H1 (cell line): ENCODE data around the gene WLS. TPM values are rescaled to one million over a fixed set of nuclear protein-coding genes. Genes with fewer than 3 reads are reported as not detected.

Source experiments
- CTCF ChIA-PET: fragments of 300-600 bp; sonication (Branson Sonifier 250); formaldehyde crosslinking; loops from one replicate; lab custom pipeline; 2021; ENCODE audit not compliant: partially characterized antibody; lab: Charles Lee
- POLR2A ChIA-PET: fragments of 300-600 bp; sonication (Branson Sonifier 250); formaldehyde crosslinking; loops from one replicate; lab custom pipeline; 2021; ENCODE audit warnings: inconsistent platforms; ENCODE audit not compliant: partially characterized antibody; lab: Charles Lee
- DNase-seq, 2 experiments: peaks; one replicate each; pipeline versions ENCODE4 v3.0.0 to v3.0.0-alpha.2; 2010 to 2022; ENCODE audit warnings: low spot score in 2 of 2, low read depth in 1 of 2, mixed read lengths in 1 of 2
- FAIRE-seq: peaks from 2 replicates; lab custom pipeline; 2011; peaks lifted over from hg19 to GRCh38; lab: Jason Lieb, UNC
- H2AFZ ChIP-seq: 2 replicates; pipeline ENCODE4 v1.8.1; 2012; ENCODE audit warnings: low read length, inconsistent platforms
- H2AK5ac ChIP-seq: 2 replicates; pipeline ENCODE4 v1.6.1; 2013; ENCODE audit warnings: low read depth, low read length
- H2BK120ac ChIP-seq: replicated peaks from 2 replicates; pipeline ENCODE3; 2013; ENCODE audit warnings: low read depth, low read length, inconsistent platforms
- H2BK12ac ChIP-seq: 2 replicates; pipeline ENCODE4 v1.6.1; 2013; ENCODE audit warnings: low read depth, low read length
- H2BK15ac ChIP-seq: 2 replicates; pipeline ENCODE4 v1.6.1; 2013; ENCODE audit warnings: low read length
- H2BK20ac ChIP-seq: 2 replicates; pipeline ENCODE4 v1.6.1; 2013; ENCODE audit warnings: low read length
- H2BK5ac ChIP-seq: 2 replicates; pipeline ENCODE4 v1.6.1; 2013; ENCODE audit warnings: low read depth, low read length
- H3K14ac ChIP-seq: 2 replicates; pipeline ENCODE4 v1.6.1; 2013; ENCODE audit warnings: inconsistent platforms; ENCODE audit not compliant: insufficient read length
- H3K18ac ChIP-seq: 2 replicates; pipeline ENCODE4 v1.6.1; 2013; ENCODE audit warnings: low read length; ENCODE audit errors: extremely low read depth
- H3K23ac ChIP-seq: 2 replicates; pipeline ENCODE4 v1.6.1; 2013; ENCODE audit warnings: inconsistent platforms; ENCODE audit not compliant: insufficient read length
- H3K23me2 ChIP-seq: 2 replicates; pipeline ENCODE4 v1.6.1; 2013; ENCODE audit warnings: low read depth, low read length
- H3K27ac ChIP-seq: 2 replicates; pipeline ENCODE4 v1.6.1; 2011; ENCODE audit warnings: low read depth, low read length, inconsistent platforms
- H3K27me3 ChIP-seq, 4 experiments: replicated peaks in 1 of 4; 1 replicate in 1 of 4; 2 replicates in 3 of 4; pipeline versions ENCODE4 v1.6.1 to v1.8.1; 2011 to 2013; ENCODE audit warnings: low read length in 3 of 4, mild to moderate bottlenecking in 3 of 4, inconsistent platforms in 2 of 4, mixed read lengths in 2 of 4, moderate library complexity in 1 of 4; ENCODE audit not compliant: control insufficient read depth in 3 of 4, insufficient read depth in 3 of 4; ENCODE audit errors: extremely low read depth in 1 of 4
- H3K36me3 ChIP-seq, 4 experiments: 2 replicates each; pipeline versions ENCODE4 v1.6.1 to v1.8.1; 2011 to 2013; ENCODE audit warnings: mild to moderate bottlenecking in 4 of 4, low read length in 3 of 4, moderate library complexity in 2 of 4, control low read depth in 1 of 4, inconsistent platforms in 1 of 4; ENCODE audit not compliant: insufficient read depth in 4 of 4, control insufficient read depth in 2 of 4
- H3K4ac ChIP-seq: replicated peaks from 2 replicates; pipeline ENCODE3; 2013; ENCODE audit warnings: low read length, low read depth, mixed read lengths, inconsistent platforms; ENCODE audit not compliant: insufficient read length
- H3K4me1 ChIP-seq, 4 experiments: replicated peaks in 1 of 4; 1 replicate in 1 of 4; 2 replicates in 3 of 4; pipeline versions ENCODE4 v1.6.1 to v1.8.1; 2011 to 2013; ENCODE audit warnings: low read length in 3 of 4, inconsistent platforms in 2 of 4, mixed read lengths in 1 of 4; ENCODE audit not compliant: insufficient read depth in 4 of 4, control insufficient read depth in 3 of 4
- H3K4me2 ChIP-seq, 2 experiments: 2 replicates each; pipeline versions ENCODE4 v1.6.1 to v1.8.1; 2011 to 2013; ENCODE audit warnings: low read depth in 2 of 2, low read length in 2 of 2, control low read depth in 1 of 2, inconsistent platforms in 1 of 2, mild to moderate bottlenecking in 1 of 2; ENCODE audit not compliant: insufficient read depth in 1 of 2
- H3K4me3 ChIP-seq, 4 experiments: fragments of 200-600, 300-600 bp in 1 of 4; sonication (generic), shearing (Covaris generic), sonication (Bioruptor Twin) in 1 of 4; 2 replicates each; pipeline versions ENCODE4 v1.5.1 to v1.8.1; 2011 to 2016; ENCODE audit warnings: low read length in 4 of 4, low read depth in 3 of 4, control low read depth in 2 of 4, inconsistent platforms in 2 of 4, mild to moderate bottlenecking in 2 of 4, mixed read lengths in 1 of 4, moderate library complexity in 1 of 4; ENCODE audit not compliant: insufficient read depth in 2 of 4; ENCODE audit errors: extremely low read depth in 1 of 4
- H3K56ac ChIP-seq: replicated peaks from 2 replicates; pipeline ENCODE3; 2013; ENCODE audit warnings: low read depth, mild to moderate bottlenecking, mixed read lengths, low read length, inconsistent platforms; ENCODE audit not compliant: insufficient read length
- H3K79me1 ChIP-seq: 2 replicates; pipeline ENCODE4 v1.6.1; 2013; ENCODE audit warnings: low read depth, low read length, control low read depth
- H3K79me2 ChIP-seq, 2 experiments: 2 replicates each; pipeline versions ENCODE4 v1.6.1 to v1.8.1; 2012 to 2013; ENCODE audit warnings: low read length in 2 of 2, mild to moderate bottlenecking in 2 of 2, inconsistent platforms in 1 of 2; ENCODE audit not compliant: insufficient read depth in 2 of 2, control insufficient read depth in 1 of 2
- H3K9ac ChIP-seq, 4 experiments: replicated peaks in 1 of 4; 1 replicate in 1 of 4; 2 replicates in 3 of 4; pipeline versions ENCODE4 v1.6.1 to v1.8.1; 2011 to 2013; ENCODE audit warnings: low read depth in 3 of 4, low read length in 3 of 4, control low read depth in 2 of 4, mild to moderate bottlenecking in 2 of 4, moderate library complexity in 2 of 4, inconsistent platforms in 1 of 4; ENCODE audit errors: extremely low read depth in 1 of 4
- H3K9me3 ChIP-seq, 2 experiments: 2 replicates each; pipeline versions ENCODE4 v1.6.1 to v1.8.1; 2012 to 2013; ENCODE audit warnings: mild to moderate bottlenecking in 2 of 2, moderate library complexity in 2 of 2, control low read depth in 1 of 2, inconsistent platforms in 1 of 2, low read depth in 1 of 2, low read length in 1 of 2, mixed read lengths in 1 of 2; ENCODE audit not compliant: insufficient read depth in 2 of 2
- H4K20me1 ChIP-seq, 2 experiments: replicated peaks in 1 of 2; 2 replicates each; pipeline versions ENCODE3 to v1.8.1; 2011 to 2013; ENCODE audit warnings: inconsistent platforms in 2 of 2, low read length in 2 of 2, mild to moderate bottlenecking in 1 of 2; ENCODE audit not compliant: insufficient read depth in 2 of 2, control insufficient read depth in 1 of 2
- H4K5ac ChIP-seq: 2 replicates; pipeline ENCODE4 v1.6.1; 2013; ENCODE audit warnings: low read length, low read depth, mixed read lengths, inconsistent platforms; ENCODE audit not compliant: insufficient read length
- H4K8ac ChIP-seq: 2 replicates; pipeline ENCODE4 v1.8.0; 2013; ENCODE audit warnings: mild to moderate bottlenecking, moderate library complexity, low read length, inconsistent platforms; ENCODE audit not compliant: insufficient read depth; ENCODE audit errors: extremely low read depth
- H4K91ac ChIP-seq: replicated peaks from 2 replicates; pipeline ENCODE3; 2013; ENCODE audit warnings: low read length, mixed read lengths, inconsistent platforms; ENCODE audit not compliant: insufficient read length
- HDAC2 ChIP-seq, 2 experiments: fragments of 300-600 bp in 1 of 2; sonication (generic) in 1 of 2; IDR thresholded peaks; 2 replicates each; pipeline ENCODE4 v1.6.1; 2011 to 2012; ENCODE audit warnings: low read depth in 2 of 2, low read length in 2 of 2, mild to moderate bottlenecking in 2 of 2, moderate library complexity in 2 of 2, borderline replicate concordance in 1 of 2, inconsistent platforms in 1 of 2
- RBBP5 ChIP-seq: IDR thresholded peaks from 2 replicates; pipeline ENCODE4 v1.7.1; 2012; ENCODE audit warnings: low read depth, mild to moderate bottlenecking, inconsistent platforms, low read length, moderate library complexity, borderline replicate concordance
- RNF2 ChIP-seq: fragments of 200-900, 300-1000 bp; sonication (generic); IDR thresholded peaks from 2 replicates; pipeline ENCODE4 v1.7.1; 2016; ENCODE audit warnings: borderline replicate concordance, low read depth, mild to moderate bottlenecking, antibody characterized with exemption, low read length; ENCODE audit not compliant: poor library complexity, severe bottlenecking; ENCODE audit errors: missing control alignments
- SIRT6 ChIP-seq: IDR thresholded peaks from one replicate; pipeline ENCODE4 v1.7.1; 2012; ENCODE audit warnings: low read length, inconsistent platforms
- TAF7 ChIP-seq: optimal IDR thresholded peaks from 2 replicates; pipeline ENCODE3; 2011; ENCODE audit warnings: low read depth, mild to moderate bottlenecking, inconsistent platforms, low read length, moderate library complexity, borderline replicate concordance
- WGBS, 2 experiments: shearing (Covaris generic) in 1 of 2; methylation state at CpG; one replicate each; pipeline versions ENCODE4 v1.1.6 to v1.1.7; 2013 to 2015; ENCODE audit warnings: low lambda C conversion rate in 2 of 2, mixed read lengths in 2 of 2, inconsistent platforms in 1 of 2, low coverage in 1 of 2, missing lambda C conversion rate in 1 of 2; ENCODE audit not compliant: insufficient replicate concordance in 2 of 2, insufficient coverage in 1 of 2, insufficient read length in 1 of 2; ENCODE audit errors: extremely low coverage in 1 of 2, missing lambda C conversion rate in 1 of 2; 5-methylcytosine and 5-hydroxymethylcytosine counted together
- polyA plus RNA-seq, 7 experiments: library from polyadenylated mRNA; depleted of rRNA in 3 of 7; stranded (reverse) in 5 of 7; unstranded in 2 of 7; fragments of >200 nt in 5 of 7; fragments of 200-250 nt in 2 of 7; gene quantifications; 1 replicate in 5 of 7; 2 replicates in 1 of 7; 4 replicates in 1 of 7; pipeline versions ENCODE4 v1.2.1 to v1.2.3, GENCODE V29; 2011 to 2013; ENCODE audit warnings: missing spikeins in 2 of 7, mixed read lengths in 2 of 7
- total RNA-seq: library from RNA; stranded (reverse); fragmentation: NEBNext Ultra II Directional; extraction: Animal tissue kit (Norgen Biotek cat#: 25700); gene quantifications from 2 replicates; pipeline ENCODE4 v1.2.1, GENCODE V29; 2021

The WLS gene
- total and polyA plus RNA-seq, 2 of the 8 experiments (the other 6 are each of a cell fraction or from before 2014, with no cell fraction given): 1.2 to 2.7 TPM

- Histone ChIP-seq H3K23ac (no peak overlapping the region), H2BK20ac (no peak overlapping the region), H3K79me1 (no peaks in the 10 kb centered on the region), H3K36me3 (no peaks in the 10 kb centered on the region), H3K27me3 (no peaks in the 10 kb centered on the region), H4K5ac (no peak overlapping the region), H3K23me2 (no peaks in the 10 kb centered on the region), H3K9ac (no peak overlapping the region), H3K4me3 (no peak overlapping the region), H3K4ac (no peak overlapping the region), H3K4me1 (peaks cover 0 to 4% (median 0%) of the 10 kb centered on the region in 4 experiments; a peak in 2 of 7 replicates), H4K20me1 (no peaks in the 10 kb centered on the region), H3K18ac (no peak overlapping the region), H3K14ac (no peak overlapping the region), H3K79me2 (no peaks in the 10 kb centered on the region), H2BK5ac (no peak overlapping the region), H3K4me2 (no peak overlapping the region), H4K91ac (no peak overlapping the region), H3K27ac (no peak overlapping the region), H2AK5ac (no peak overlapping the region), H2BK15ac (no peak overlapping the region), H3K9me3 (no peaks in the 10 kb centered on the region), H2BK12ac (no peak overlapping the region), H2AFZ (no peak overlapping the region), H4K8ac (no peak overlapping the region), H3K56ac (no peak overlapping the region), H2BK120ac (no peak overlapping the region)
- FAIRE-seq (no peak), DNase-seq (no peak)
- TF ChIP-seq HDAC2 (IDR thresholded peaks at IDR 0.05; ENCODE audit: borderline replicate concordance in 1 of 2, low read depth in 2 of 2, low read length in 2 of 2) (no peak), RNF2 (no peak), SIRT6 (no peak), RBBP5 (no peak), TAF7 (no peak)
- whole genome bisulfite sequencing, 2 experiments: 79% methylated on average over 10 of the region's 10 CpGs; no CpG with 5 or more reads in 1 of the 2 experiments
- CTCF ChIA-PET: interaction anchor here (0.7 to 6.3 kb wide), 8 partner anchors 9 to 218 kb away, joined by 3 to 38 read pairs (median 6); no protein-coding TSS in a partner anchor
- POLR2A ChIA-PET: no interaction called here
Measured at GRCh38 chr1:68128820-68129219, 103.5 kb downstream of the WLS start.
